Memory B cell (primary cell): ENCODE data around the gene NPC2.

Experiments
- ATAC-seq: fragments of 150-1000 bp; cut with Tn5 transposase; 2 replicates; pipeline ENCODE4 v1.10.0; 2021; ENCODE audit warnings: low read depth, mild to moderate bottlenecking, moderate library complexity
- DNase-seq, 2 donors: peaks; one replicate each; pipeline ENCODE4 v3.0.0; 2022; ENCODE audit warnings: low spot score in 2 of 2
- H3K27ac Mint-ChIP-seq: one replicate; pipeline ENCODE4 v1.8.0; 2022; ENCODE audit warnings: mild to moderate bottlenecking, moderate library complexity, mixed read lengths
- H3K27me3 Mint-ChIP-seq: one replicate; pipeline ENCODE4 v1.8.0; 2022; ENCODE audit warnings: mixed read lengths
- H3K36me3 Mint-ChIP-seq: one replicate; pipeline ENCODE4 v1.8.0; 2022; ENCODE audit warnings: mild to moderate bottlenecking, mixed read lengths
- H3K4me1 Mint-ChIP-seq: one replicate; pipeline ENCODE4 v1.8.0; 2022; ENCODE audit warnings: mixed read lengths
- H3K4me3 Mint-ChIP-seq: one replicate; pipeline ENCODE4 v1.8.0; 2022; ENCODE audit warnings: mild to moderate bottlenecking, moderate library complexity, mixed read lengths
- H3K9me3 Mint-ChIP-seq: one replicate; pipeline ENCODE4 v1.8.0; 2022; ENCODE audit warnings: mixed read lengths

Gene NPC2

GRCh38 chr14:74478996-74479635 lies 14.0 kb downstream of the NPC2 start:
- H3K36me3 Mint-ChIP-seq = peaks cover 36% of the 10 kb centered on the region
- no peaks in the 10 kb centered on the region for H3K27me3 Mint-ChIP-seq
- no peak for ATAC-seq
- no peak overlapping the region for H3K4me3 Mint-ChIP-seq
- no peak for DNase-seq
- no peaks in the 10 kb centered on the region for H3K9me3 Mint-ChIP-seq
- H3K4me1 Mint-ChIP-seq = no peaks in the 10 kb centered on the region
- H3K27ac Mint-ChIP-seq = no peak overlapping the region

DNA sequence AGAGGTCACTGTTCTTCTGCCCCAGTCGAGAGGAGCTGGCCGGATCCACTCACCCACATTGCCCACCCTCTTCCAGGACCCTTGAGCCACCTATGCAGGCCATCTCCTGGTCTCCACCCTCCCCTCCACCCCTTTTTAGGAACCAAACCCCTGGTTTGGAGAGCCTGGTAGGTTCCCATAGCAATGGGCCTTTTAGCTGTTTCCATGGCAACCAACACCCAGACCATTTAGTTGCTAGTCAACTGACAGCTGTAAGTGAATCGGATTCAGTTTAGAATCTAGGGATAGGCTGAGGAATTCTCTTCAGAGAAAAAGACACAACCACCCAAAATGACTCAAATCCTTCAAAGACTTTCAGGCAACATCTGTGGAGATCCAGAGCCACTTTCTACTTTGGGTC lies 16.5 kb downstream of the NPC2 start:
- H3K9me3 Mint-ChIP-seq = peaks cover 3% of the 10 kb centered on the region
- H3K27ac Mint-ChIP-seq = no peak overlapping the region
- DNase-seq (no peak), ATAC-seq (no peak)
- no peak overlapping the region for H3K4me3 Mint-ChIP-seq
- no peaks in the 10 kb centered on the region for H3K27me3 Mint-ChIP-seq
- peaks cover 36% of the 10 kb centered on the region for H3K36me3 Mint-ChIP-seq
- peaks cover 6% of the 10 kb centered on the region for H3K4me1 Mint-ChIP-seq

- Mint-ChIP-seq H3K4me3 (no peak overlapping the region), H3K4me1 (peaks cover 6% of the 10 kb centered on the region), H3K36me3 (peaks cover 33% of the 10 kb centered on the region), H3K27ac (no peak overlapping the region), H3K27me3 (no peaks in the 10 kb centered on the region), H3K9me3 (peaks cover 3% of the 10 kb centered on the region)
- ATAC-seq = no peak
- no peak for DNase-seq
Observed at GRCh38 chr14:74476107-74476506, 17.0 kb downstream of the NPC2 start.

DNA sequence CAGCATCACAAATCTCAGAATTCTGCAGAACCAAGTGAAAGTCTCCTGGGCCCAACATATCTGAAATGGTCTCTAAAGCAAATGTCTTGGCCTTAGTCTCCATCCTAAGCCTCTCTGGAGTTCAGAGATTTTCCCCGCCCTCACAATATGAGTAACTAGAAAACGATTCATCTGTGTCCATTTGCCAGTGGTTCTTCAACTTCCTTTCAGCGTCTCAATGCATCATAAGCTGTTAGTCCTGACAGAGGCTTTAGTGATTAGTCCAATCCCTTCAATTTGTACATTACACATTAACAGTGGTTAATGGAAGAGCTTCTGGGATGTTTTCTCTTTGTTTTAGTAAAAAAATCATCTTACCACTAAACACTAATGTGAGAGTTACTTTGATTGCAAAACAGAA lies 17.4 kb downstream of the NPC2 start:
- DNase-seq (no peak), ATAC-seq (no peak)
- peaks cover 3% of the 10 kb centered on the region for H3K9me3 Mint-ChIP-seq
- peaks cover 6% of the 10 kb centered on the region for H3K4me1 Mint-ChIP-seq
- H3K27me3 Mint-ChIP-seq = no peaks in the 10 kb centered on the region
- no peak overlapping the region for H3K4me3 Mint-ChIP-seq
- H3K27ac Mint-ChIP-seq = no peak overlapping the region
- peaks cover 31% of the 10 kb centered on the region for H3K36me3 Mint-ChIP-seq

DNA sequence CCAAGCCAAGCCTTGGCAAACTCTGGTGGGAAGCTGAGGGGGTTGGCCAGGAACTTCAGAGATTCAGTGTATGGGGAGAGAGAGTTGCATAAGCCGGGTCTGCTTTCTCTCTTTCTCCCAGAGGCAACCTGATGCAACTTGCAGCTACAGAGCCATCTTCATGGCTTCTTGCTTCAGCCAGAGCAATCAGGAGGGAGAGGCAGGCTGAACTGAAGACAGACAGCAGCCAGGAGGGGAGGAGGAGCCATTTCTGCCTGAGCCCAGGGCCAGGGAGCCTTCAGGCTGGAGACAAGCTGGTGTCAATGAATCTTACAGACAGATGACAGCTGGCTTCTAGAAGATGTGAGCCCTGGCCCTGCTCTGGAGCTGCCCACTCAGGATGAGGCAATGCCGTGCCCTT lies 18.7 kb downstream of the NPC2 start:
- DNase-seq = no peak
- H3K4me3 Mint-ChIP-seq = no peak overlapping the region
- no peaks in the 10 kb centered on the region for H3K27me3 Mint-ChIP-seq
- peaks cover 27% of the 10 kb centered on the region for H3K36me3 Mint-ChIP-seq
- H3K4me1 Mint-ChIP-seq = peaks cover 6% of the 10 kb centered on the region
- H3K27ac Mint-ChIP-seq = no peak overlapping the region
- ATAC-seq = no peak
- H3K9me3 Mint-ChIP-seq = peaks cover 3% of the 10 kb centered on the region

DNA sequence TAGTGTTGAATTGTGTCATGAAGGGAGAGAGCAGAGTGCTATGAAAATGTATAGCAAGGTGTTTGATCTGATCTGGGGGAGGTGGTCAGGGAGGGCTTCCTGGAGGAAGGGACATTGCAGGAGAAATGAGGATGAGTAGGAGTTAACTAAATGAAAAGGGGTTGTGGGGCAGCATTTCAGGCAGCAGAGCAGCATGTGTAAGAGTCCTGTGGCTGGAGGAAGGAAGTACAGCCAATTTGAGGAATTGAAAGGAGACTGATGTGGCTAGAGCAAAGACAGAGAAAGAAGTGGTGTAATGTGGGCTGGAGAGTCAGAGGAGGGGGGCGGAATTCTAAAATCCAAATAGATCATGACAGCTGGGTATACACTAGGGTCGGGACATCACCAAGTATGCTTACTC lies 20.5 kb downstream of the NPC2 start:
- Mint-ChIP-seq H3K27ac (no peak overlapping the region), H3K9me3 (peaks cover 3% of the 10 kb centered on the region), H3K4me3 (no peak overlapping the region), H3K36me3 (peaks cover 28% of the 10 kb centered on the region), H3K4me1 (peaks cover 6% of the 10 kb centered on the region), H3K27me3 (no peaks in the 10 kb centered on the region)
- DNase-seq (no peak), ATAC-seq (no peak)

GRCh38 chr14:74469548-74470518 lies 23.3 kb downstream of the NPC2 start:
- H3K4me3 Mint-ChIP-seq = no peak overlapping the region
- H3K27ac Mint-ChIP-seq = no peak overlapping the region
- peaks cover 19% of the 10 kb centered on the region for H3K36me3 Mint-ChIP-seq
- H3K9me3 Mint-ChIP-seq = peaks cover 3% of the 10 kb centered on the region
- ATAC-seq (no peak), DNase-seq (no peak)
- H3K27me3 Mint-ChIP-seq = no peaks in the 10 kb centered on the region
- peaks cover 6% of the 10 kb centered on the region for H3K4me1 Mint-ChIP-seq

DNA sequence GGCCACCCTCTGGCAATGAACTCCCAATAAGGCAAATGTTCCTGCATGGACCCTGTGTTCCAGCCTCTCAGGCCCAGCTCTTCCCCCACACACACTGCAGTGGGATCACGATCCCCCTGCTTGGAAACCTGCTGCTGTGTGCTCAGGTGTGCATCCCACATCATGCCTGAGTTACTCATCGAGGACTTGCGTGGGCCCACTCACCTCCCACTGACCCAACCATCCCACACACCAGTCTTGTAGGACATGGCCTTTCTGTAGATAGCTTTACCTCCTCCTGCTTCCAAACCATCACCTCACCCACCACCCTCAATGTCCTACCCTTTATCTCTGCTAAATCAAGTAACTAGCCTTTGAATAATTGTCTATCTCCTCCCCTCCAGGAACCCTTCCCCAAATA lies 24.6 kb downstream of the NPC2 start:
- H3K4me3 Mint-ChIP-seq = no peak overlapping the region
- peaks cover 5% of the 10 kb centered on the region for H3K4me1 Mint-ChIP-seq
- H3K27me3 Mint-ChIP-seq = no peaks in the 10 kb centered on the region
- ATAC-seq (no peak), DNase-seq (no peak)
- peaks cover 9% of the 10 kb centered on the region for H3K36me3 Mint-ChIP-seq
- H3K9me3 Mint-ChIP-seq = peaks cover 3% of the 10 kb centered on the region
- H3K27ac Mint-ChIP-seq = no peak overlapping the region

DNA sequence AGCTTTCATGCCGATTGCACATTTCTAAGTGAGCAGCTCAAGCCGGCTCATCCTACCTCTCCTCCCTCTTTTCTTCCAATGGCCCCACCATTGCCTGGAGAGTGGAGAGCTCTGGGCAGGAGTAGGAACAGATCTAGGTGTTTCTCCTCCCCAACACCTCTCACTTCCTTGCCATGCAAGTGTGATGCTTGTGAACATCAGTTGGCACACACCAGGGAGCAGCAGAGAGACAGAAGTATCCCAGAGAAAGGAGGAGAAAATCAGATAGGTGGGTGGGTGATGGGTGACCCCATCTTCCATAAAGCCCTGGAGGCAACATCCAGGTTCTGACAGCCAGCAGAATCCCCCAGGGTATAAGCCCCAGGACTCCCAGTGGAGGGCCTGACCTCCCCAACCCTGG lies 27.8 kb downstream of the NPC2 start:
- H3K4me3 Mint-ChIP-seq = no peak overlapping the region
- no peak overlapping the region for H3K27ac Mint-ChIP-seq
- ATAC-seq = no peak
- peaks cover 3% of the 10 kb centered on the region for H3K36me3 Mint-ChIP-seq
- no peaks in the 10 kb centered on the region for H3K9me3 Mint-ChIP-seq
- H3K27me3 Mint-ChIP-seq = peaks cover 4% of the 10 kb centered on the region
- no peak for DNase-seq
- no peaks in the 10 kb centered on the region for H3K4me1 Mint-ChIP-seq

GRCh38 chr14:74464785-74465184 lies 28.3 kb downstream of the NPC2 start:
- no peak overlapping the region for H3K27ac Mint-ChIP-seq
- peaks cover 7% of the 10 kb centered on the region for H3K27me3 Mint-ChIP-seq
- no peaks in the 10 kb centered on the region for H3K9me3 Mint-ChIP-seq
- H3K36me3 Mint-ChIP-seq = peaks cover 3% of the 10 kb centered on the region
- H3K4me1 Mint-ChIP-seq = no peaks in the 10 kb centered on the region
- DNase-seq (no peak), ATAC-seq (no peak)
- no peak overlapping the region for H3K4me3 Mint-ChIP-seq

- Mint-ChIP-seq H3K9me3 (no peaks in the 10 kb centered on the region), H3K27me3 (peaks cover 7% of the 10 kb centered on the region), H3K4me3 (no peak overlapping the region), H3K27ac (no peak overlapping the region), H3K4me1 (no peaks in the 10 kb centered on the region), H3K36me3 (peaks cover under 1% of the 10 kb centered on the region)
- ATAC-seq (no peak), DNase-seq (no peak)
Observed at GRCh38 chr14:74463697-74464096, 29.4 kb downstream of the NPC2 start.

GRCh38 chr14:74462993-74463392 lies 30.1 kb downstream of the NPC2 start:
- ATAC-seq (no peak), DNase-seq (no peak)
- no peaks in the 10 kb centered on the region for H3K36me3 Mint-ChIP-seq
- H3K27me3 Mint-ChIP-seq = peaks cover 7% of the 10 kb centered on the region
- H3K9me3 Mint-ChIP-seq = no peaks in the 10 kb centered on the region
- no peak overlapping the region for H3K4me3 Mint-ChIP-seq
- no peaks in the 10 kb centered on the region for H3K4me1 Mint-ChIP-seq
- no peak overlapping the region for H3K27ac Mint-ChIP-seq

DNA sequence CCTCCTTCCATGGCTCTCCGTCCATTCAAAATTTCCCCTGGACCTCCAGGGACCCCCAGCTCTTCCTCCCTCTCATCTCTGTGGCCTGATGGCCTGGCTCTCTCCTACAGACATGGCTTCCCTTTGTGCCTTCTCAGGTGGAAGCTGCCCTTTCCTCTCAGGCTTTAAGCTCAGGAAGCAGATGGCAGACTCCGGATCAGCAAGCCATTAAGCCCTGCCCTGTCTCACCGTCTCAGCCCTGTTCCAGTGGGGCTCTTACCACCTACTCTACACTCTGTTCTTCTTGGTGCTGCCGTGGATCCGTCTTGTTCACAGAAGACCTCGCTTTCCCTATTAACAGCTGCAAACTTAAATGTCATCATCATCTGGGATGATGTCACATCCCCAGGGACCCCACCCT lies 33.1 kb downstream of the NPC2 start:
- Mint-ChIP-seq H3K36me3 (no peaks in the 10 kb centered on the region), H3K4me3 (no peak overlapping the region), H3K27me3 (peaks cover 11% of the 10 kb centered on the region), H3K27ac (no peak overlapping the region), H3K4me1 (no peaks in the 10 kb centered on the region), H3K9me3 (no peaks in the 10 kb centered on the region)
- DNase-seq (no peak), ATAC-seq (no peak)

GRCh38 chr14:74459289-74459946 lies 33.7 kb downstream of the NPC2 start:
- Mint-ChIP-seq H3K4me3 (no peak overlapping the region), H3K27ac (no peak overlapping the region), H3K36me3 (no peaks in the 10 kb centered on the region), H3K9me3 (peaks cover 1% of the 10 kb centered on the region), H3K27me3 (peaks cover 11% of the 10 kb centered on the region), H3K4me1 (no peaks in the 10 kb centered on the region)
- DNase-seq = peak in 1 of 2 donors; percentile 8
- ATAC-seq = peak; percentile 57
